Uterus (tissue), 4 donors: ENCODE results near the gene TADA2A. TPM values are rescaled to one million over a fixed set of nuclear protein-coding genes. Genes with fewer than 3 reads are reported as not detected.

Source experiments
- DNase-seq, 2 donors: peaks; one replicate each; pipeline ENCODE4 v3.0.0-alpha.2; 2019 to 2020
- H3K27ac ChIP-seq, 2 donors: fragments of 200-600 bp; sonication (generic); 1 replicate in 1 of 2; 2 replicates in 1 of 2; pipeline ENCODE4 v1.5.1; 2016 to 2018
- H3K27me3 ChIP-seq, 2 donors: fragments of 200-600 bp; sonication (generic); one replicate each; pipeline ENCODE4 v1.5.1; 2018 to 2019; ENCODE audit warnings: control low read depth in 1 of 2
- H3K36me3 ChIP-seq, 2 donors: fragments of 200-600 bp; sonication (generic); one replicate each; pipeline ENCODE4 v1.5.1; 2019; ENCODE audit warnings: control low read depth in 1 of 2
- H3K4me1 ChIP-seq, 2 donors: fragments of 200-600 bp; sonication (generic); one replicate each; pipeline ENCODE4 v1.5.1; 2018 to 2019; ENCODE audit warnings: control low read depth in 1 of 2
- H3K4me3 ChIP-seq, 2 donors: fragments of 200-600 bp; sonication (generic); 1 replicate in 1 of 2; 2 replicates in 1 of 2; pipeline ENCODE4 v1.5.1; 2018 to 2019; ENCODE audit warnings: mild to moderate bottlenecking in 1 of 2
- H3K9me3 ChIP-seq, 2 donors: fragments of 200-600 bp; sonication (generic); one replicate each; pipeline ENCODE4 v1.5.1; 2019; ENCODE audit warnings: control low read depth in 1 of 2
- POLR2A ChIP-seq, 2 donors: fragments of 450-650 bp; IDR thresholded peaks; one replicate each; pipeline ENCODE4 v1.6.1; 2016; ENCODE audit warnings: antibody characterized with exemption in 2 of 2, mild to moderate bottlenecking in 1 of 2, moderate library complexity in 1 of 2
- intact Hi-C: fragments of 100-400 bp; cut with DNase I; formaldehyde crosslinking; loops from one replicate; pipeline ENCODE4 v1.15.1; 2023; ENCODE audit warnings: low total_unique reads
- total RNA-seq, 4 donors: library from RNA; depleted of rRNA in 3 of 4; stranded (reverse); fragments of >200 nt in 3 of 4; gene quantifications; one replicate each; pipeline versions ENCODE4 v1.1.0 to v1.2.4, GENCODE V29; 2014 to 2023
- TF ChIP-seq, protein P1 (sequence below), 4 experiments: fragments of 200-600 bp in 2 of 4; fragments of 450-650 bp in 2 of 4; sonication (generic) in 2 of 4; IDR thresholded peaks; one replicate each; pipeline ENCODE4 v1.5.1; 2016 to 2019; ENCODE audit warnings: antibody characterized with exemption in 4 of 4, mild to moderate bottlenecking in 2 of 4, moderate library complexity in 1 of 4
- donor health status: DM: yes; HTN: yes; CAD: no.

Gene TADA2A
- total RNA-seq, 4 donors from 2014 or later: 13.8 to 40.8 (median 22.0) TPM

DNA sequence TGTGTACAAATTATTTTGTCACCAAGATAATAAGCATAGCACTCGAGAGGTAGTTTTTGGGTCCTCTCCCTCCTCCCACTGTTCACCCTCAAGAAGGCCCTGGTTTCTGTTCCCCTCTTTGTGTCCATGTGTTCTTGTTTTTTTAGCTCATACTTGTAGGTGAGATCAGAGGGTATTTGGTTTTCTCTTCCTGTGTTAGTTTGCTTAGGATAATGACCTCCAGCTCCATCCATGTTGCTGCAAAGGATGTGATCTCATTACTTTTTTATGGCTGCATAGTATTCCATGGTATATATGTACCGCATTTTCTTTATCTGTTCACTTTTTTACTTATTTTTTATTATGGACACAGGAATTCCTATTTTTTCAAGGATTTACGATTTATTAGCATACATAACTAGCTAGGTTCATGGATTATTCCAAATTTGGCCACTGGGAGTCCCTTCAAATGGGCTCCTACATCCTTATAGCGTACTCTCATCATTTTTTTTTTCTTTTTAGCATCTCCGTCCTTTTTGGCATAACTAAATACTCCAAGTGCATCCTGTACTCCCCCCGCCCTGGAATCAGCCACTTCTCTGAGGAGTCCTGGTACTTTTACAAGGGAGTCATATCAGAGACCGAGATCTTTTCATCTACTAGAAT lies 7.3 kb downstream of the TADA2A start:
- Histone ChIP-seq H3K4me1 (no peaks in the 10 kb centered on the region), H3K36me3 (no peaks in the 10 kb centered on the region), H3K27me3 (no peaks in the 10 kb centered on the region), H3K4me3 (no peak overlapping the region), H3K27ac (no peak overlapping the region), H3K9me3 (no peaks in the 10 kb centered on the region)
- TF ChIP-seq, protein P1, sequence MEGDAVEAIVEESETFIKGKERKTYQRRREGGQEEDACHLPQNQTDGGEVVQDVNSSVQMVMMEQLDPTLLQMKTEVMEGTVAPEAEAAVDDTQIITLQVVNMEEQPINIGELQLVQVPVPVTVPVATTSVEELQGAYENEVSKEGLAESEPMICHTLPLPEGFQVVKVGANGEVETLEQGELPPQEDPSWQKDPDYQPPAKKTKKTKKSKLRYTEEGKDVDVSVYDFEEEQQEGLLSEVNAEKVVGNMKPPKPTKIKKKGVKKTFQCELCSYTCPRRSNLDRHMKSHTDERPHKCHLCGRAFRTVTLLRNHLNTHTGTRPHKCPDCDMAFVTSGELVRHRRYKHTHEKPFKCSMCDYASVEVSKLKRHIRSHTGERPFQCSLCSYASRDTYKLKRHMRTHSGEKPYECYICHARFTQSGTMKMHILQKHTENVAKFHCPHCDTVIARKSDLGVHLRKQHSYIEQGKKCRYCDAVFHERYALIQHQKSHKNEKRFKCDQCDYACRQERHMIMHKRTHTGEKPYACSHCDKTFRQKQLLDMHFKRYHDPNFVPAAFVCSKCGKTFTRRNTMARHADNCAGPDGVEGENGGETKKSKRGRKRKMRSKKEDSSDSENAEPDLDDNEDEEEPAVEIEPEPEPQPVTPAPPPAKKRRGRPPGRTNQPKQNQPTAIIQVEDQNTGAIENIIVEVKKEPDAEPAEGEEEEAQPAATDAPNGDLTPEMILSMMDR (IDR thresholded peaks at IDR 0.05): no peak
- TF ChIP-seq POLR2A (IDR thresholded peaks at IDR 0.05): no peak
- DNase-seq: no peak
- intact Hi-C loops: no loop called here

DNA sequence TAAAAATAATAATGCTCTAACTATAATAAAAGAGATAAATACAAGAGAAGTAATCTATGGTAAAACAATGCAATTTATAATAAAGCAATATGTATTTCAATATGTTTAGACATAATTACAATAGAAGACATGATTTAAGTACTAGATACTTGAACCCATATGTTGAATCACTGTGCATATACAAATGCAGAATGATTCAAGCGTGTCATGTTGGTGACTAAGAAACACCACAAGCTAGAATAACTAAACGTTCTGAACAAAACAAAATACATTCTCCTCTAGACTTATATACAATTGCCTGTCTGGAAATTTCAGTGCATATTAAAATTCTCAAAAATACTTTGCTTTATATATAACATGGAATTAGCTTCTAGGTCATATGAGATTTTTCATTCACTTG lies 11.2 kb downstream of the TADA2A start:
- H3K27me3 ChIP-seq: no peaks in the 10 kb centered on the region
- no peak overlapping the region for H3K27ac ChIP-seq
- no peaks in the 10 kb centered on the region for H3K4me1 ChIP-seq
- H3K4me3 ChIP-seq: no peak overlapping the region
- TF ChIP-seq, protein P1 (IDR thresholded peaks at IDR 0.05): no peak
- TF ChIP-seq POLR2A (IDR thresholded peaks at IDR 0.05): no peak
- no peaks in the 10 kb centered on the region for H3K9me3 ChIP-seq
- H3K36me3 ChIP-seq: no peaks in the 10 kb centered on the region
- no peak for DNase-seq
- intact Hi-C loops: no loop called here

DNA sequence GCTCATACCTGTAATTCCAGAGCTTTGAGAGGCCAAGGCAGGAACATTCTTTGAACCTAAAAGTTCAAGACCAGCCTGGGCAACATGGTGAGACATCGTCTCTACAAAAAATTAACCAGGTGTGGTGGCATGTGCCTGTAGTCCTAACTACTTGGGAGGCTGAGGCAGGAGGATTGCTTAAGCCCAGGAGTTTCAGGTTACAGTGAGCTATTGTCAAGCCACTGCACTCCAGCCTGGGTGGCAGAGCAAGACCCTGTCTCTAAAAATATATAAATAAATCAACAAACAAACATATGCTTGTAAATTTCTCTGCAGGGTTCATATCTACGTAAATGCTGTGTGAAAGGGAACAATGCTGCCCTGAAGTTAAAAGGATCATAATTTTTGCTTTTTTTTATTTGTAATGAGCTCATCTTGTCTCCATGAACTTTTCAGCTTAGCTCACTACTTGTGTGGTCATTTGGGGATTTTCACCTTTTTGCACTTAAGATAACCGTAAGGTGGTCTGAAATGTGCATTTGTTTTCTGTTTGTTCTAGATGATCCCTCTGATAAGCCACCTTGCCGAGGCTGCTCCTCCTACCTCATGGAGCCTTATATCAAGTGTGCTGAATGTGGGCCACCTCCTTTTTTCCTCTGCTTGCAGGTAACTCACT lies 16.4 kb downstream of the TADA2A start:
- intact Hi-C loops: no loop called here
- Histone ChIP-seq H3K36me3 (no peaks in the 10 kb centered on the region), H3K4me3 (no peak overlapping the region), H3K4me1 (no peaks in the 10 kb centered on the region), H3K27me3 (no peaks in the 10 kb centered on the region), H3K9me3 (no peaks in the 10 kb centered on the region), H3K27ac (no peak overlapping the region)
- TF ChIP-seq, protein P1 (IDR thresholded peaks at IDR 0.05): no peak
- TF ChIP-seq POLR2A (IDR thresholded peaks at IDR 0.05): no peak
- no peak for DNase-seq

DNA sequence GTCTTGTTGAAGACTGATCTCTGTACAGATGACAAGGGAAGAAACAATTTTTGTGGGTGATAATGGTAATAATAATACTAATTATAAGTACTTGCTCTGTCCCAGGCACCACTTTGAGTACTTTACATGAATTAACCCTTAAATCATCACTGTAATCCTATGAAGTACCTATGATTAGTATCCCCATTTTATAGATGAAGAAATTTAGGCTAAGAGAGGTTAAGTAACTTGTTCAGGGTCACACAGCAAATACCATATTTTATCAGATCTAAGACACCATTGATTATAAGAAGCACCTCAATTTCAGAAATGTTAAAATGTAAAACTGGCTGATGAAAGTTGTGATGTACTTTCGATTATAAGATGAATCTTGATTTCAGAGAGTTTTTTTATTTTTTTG lies 18.6 kb downstream of the TADA2A start:
- Histone ChIP-seq H3K27me3 (no peaks in the 10 kb centered on the region), H3K9me3 (no peaks in the 10 kb centered on the region), H3K27ac (no peak overlapping the region), H3K4me3 (no peak overlapping the region), H3K36me3 (no peaks in the 10 kb centered on the region), H3K4me1 (no peaks in the 10 kb centered on the region)
- no peak for DNase-seq
- TF ChIP-seq, protein P1 (IDR thresholded peaks at IDR 0.05): no peak
- TF ChIP-seq POLR2A (IDR thresholded peaks at IDR 0.05): no peak
- intact Hi-C loops: no loop called here

DNA sequence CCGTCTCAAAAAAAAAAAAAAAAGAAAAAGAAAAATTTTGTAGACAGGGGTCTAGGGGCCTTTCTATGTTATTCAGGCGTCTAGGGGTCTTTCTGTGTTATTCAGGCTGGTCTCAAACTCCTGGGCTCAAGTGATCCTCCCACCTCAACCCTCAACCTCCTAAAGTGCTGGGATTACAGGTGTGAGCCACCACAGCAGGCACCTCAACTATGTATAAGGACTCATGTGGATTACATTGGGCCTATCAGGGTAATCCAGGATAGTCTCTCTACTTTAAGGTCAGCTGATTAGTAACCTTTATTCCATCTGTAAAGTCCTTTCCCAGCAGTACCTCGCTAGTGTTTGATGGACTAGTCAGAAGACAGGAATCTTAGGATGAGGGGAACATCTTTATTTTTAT lies 22.4 kb downstream of the TADA2A start:
- intact Hi-C loops: no loop called here
- no peak overlapping the region for H3K4me3 ChIP-seq
- H3K4me1 ChIP-seq: no peaks in the 10 kb centered on the region
- DNase-seq: no peak
- no peak overlapping the region for H3K27ac ChIP-seq
- no peaks in the 10 kb centered on the region for H3K36me3 ChIP-seq
- no peak for TF ChIP-seq POLR2A (IDR thresholded peaks at IDR 0.05)
- TF ChIP-seq, protein P1 (IDR thresholded peaks at IDR 0.05): no peak
- no peaks in the 10 kb centered on the region for H3K27me3 ChIP-seq
- no peaks in the 10 kb centered on the region for H3K9me3 ChIP-seq
